ENCODE data around the gene NT5DC2. TPM values are rescaled to one million over a fixed set of nuclear protein-coding genes. Genes with fewer than 3 reads are reported as not detected.
A peak's percentile ranks its signal among the peaks of the same experiment; 100 is the strongest.

NT5DC2 gene
- polyA plus RNA-seq (2013, experiment 1 of 2) = 171 TPM
- 169 TPM for polyA plus RNA-seq (2013, experiment 2 of 2)

- peak within 1 kb of the TSS; percentile 96 for H3K9ac ChIP-seq (ENCODE audit: low read length)
- no peak within 1 kb of the TSS for H4K5ac ChIP-seq (ENCODE audit: low read length)
- H2BK5ac ChIP-seq (ENCODE audit: low read length) = no peak within 1 kb of the TSS
- peak within 1 kb of the TSS; percentile 95 for H3K56ac ChIP-seq (ENCODE audit: low read length)
- peak within 1 kb of the TSS; percentile 96 for H3K23ac ChIP-seq (ENCODE audit: low read length)
- H2AK5ac ChIP-seq (ENCODE audit: low read length) = peak within 1 kb of the TSS; percentile 67
- H3K4me1 ChIP-seq (ENCODE audit: control insufficient read depth, low read depth, low read length) = peaks cover 16% of the 10 kb centered on the region
- peak; percentile 76 for DNase-seq
- H3K4me2 ChIP-seq (ENCODE audit: low read length) = peak within 1 kb of the TSS; percentile 88
- no peak within 1 kb of the TSS for H2BK15ac ChIP-seq (replicated peaks; ENCODE audit: low read depth)
- H3K27ac ChIP-seq (ENCODE audit: low read depth, low read length) = no peak within 1 kb of the TSS
- peaks cover 48% of the 10 kb centered on the region for H3K79me2 ChIP-seq (ENCODE audit: control insufficient read depth, insufficient read depth, low read length)
- H3K4me3 ChIP-seq (ENCODE audit: low read length) = peak within 1 kb of the TSS; percentile 84
- H3K18ac ChIP-seq (ENCODE audit: low read length) = peak within 1 kb of the TSS; percentile 80
- H3K27me3 ChIP-seq (ENCODE audit: insufficient read depth, low read length, poor library complexity) = no peaks in the 10 kb centered on the region
- H3K79me1 ChIP-seq (ENCODE audit: low read length) = peaks cover 40% of the 10 kb centered on the region
- H3K36me3 ChIP-seq (ENCODE audit: control insufficient read depth, insufficient read depth, low read length) = peaks cover 4% of the 10 kb centered on the region
- H3K4ac ChIP-seq (ENCODE audit: low read depth, low read length) = peak within 1 kb of the TSS; percentile 96
- H4K8ac ChIP-seq (ENCODE audit: low read depth, low read length) = no peak within 1 kb of the TSS
- WGBS (ENCODE audit: extremely low coverage, insufficient coverage, low lambda C conversion rate) = no CpG with 5 or more reads among the region's 91 CpGs
- H2BK120ac ChIP-seq (ENCODE audit: low read depth, low read length) = no peak within 1 kb of the TSS
Observed at GRCh38 chr3:52533623-52534280, at the start of gene NT5DC2. Gene NT5DC2 (minus strand): TSS chr3:52533857. CDS start chr3:52533737, 120 bp downstream.

- WGBS (ENCODE audit: extremely low coverage, insufficient coverage, low lambda C conversion rate) = no CpG with 5 or more reads among the region's 6 CpGs
- H3K27me3 ChIP-seq (ENCODE audit: insufficient read depth, low read length, poor library complexity) = no peaks in the 10 kb centered on the region
Observed at GRCh38 chr3:52574056-52574965, 40.7 kb upstream of the NT5DC2 start.

GRCh38 chr3:52572221-52572620 lies 38.6 kb upstream of the NT5DC2 start:
- Histone ChIP-seq H3K4me3 (ENCODE audit: low read length) (no peak overlapping the region), H3K4ac (ENCODE audit: low read depth, low read length) (no peak overlapping the region), H2AK5ac (ENCODE audit: low read length) (no peak overlapping the region), H3K27me3 (ENCODE audit: insufficient read depth, low read length, poor library complexity) (no peaks in the 10 kb centered on the region), H3K79me1 (ENCODE audit: low read length) (no peaks in the 10 kb centered on the region), H3K79me2 (ENCODE audit: control insufficient read depth, insufficient read depth, low read length) (no peaks in the 10 kb centered on the region), H3K36me3 (ENCODE audit: control insufficient read depth, insufficient read depth, low read length) (peaks cover 1% of the 10 kb centered on the region), H4K5ac (ENCODE audit: low read length) (no peak overlapping the region), H3K23ac (ENCODE audit: low read length) (no peak overlapping the region), H3K4me1 (ENCODE audit: control insufficient read depth, low read depth, low read length) (no peaks in the 10 kb centered on the region), H2BK15ac (replicated peaks; ENCODE audit: low read depth) (no peak overlapping the region), H3K18ac (ENCODE audit: low read length) (no peak overlapping the region), H2BK120ac (ENCODE audit: low read depth, low read length) (no peak overlapping the region), H3K9ac (ENCODE audit: low read length) (no peak overlapping the region), H3K4me2 (ENCODE audit: low read length) (no peak overlapping the region), H2BK5ac (ENCODE audit: low read length) (no peak overlapping the region), H3K27ac (ENCODE audit: low read depth, low read length) (no peak overlapping the region), H3K56ac (ENCODE audit: low read length) (no peak overlapping the region), H4K8ac (ENCODE audit: low read depth, low read length) (no peak overlapping the region)
- no CpG with 5 or more reads among the region's 6 CpGs for WGBS (ENCODE audit: extremely low coverage, insufficient coverage, low lambda C conversion rate)
- no peak for DNase-seq

More at GRCh38 chr3:52574056-52574965, 40.7 kb upstream of the NT5DC2 start:
- H3K4me1 ChIP-seq (ENCODE audit: control insufficient read depth, low read depth, low read length) = no peaks in the 10 kb centered on the region
- H3K4ac ChIP-seq (ENCODE audit: low read depth, low read length) = no peak overlapping the region
- H3K56ac ChIP-seq (ENCODE audit: low read length) = no peak overlapping the region
- H4K5ac ChIP-seq (ENCODE audit: low read length) = no peak overlapping the region
- no peak overlapping the region for H2BK15ac ChIP-seq (replicated peaks; ENCODE audit: low read depth)
- H3K23ac ChIP-seq (ENCODE audit: low read length) = no peak overlapping the region
- no peak overlapping the region for H2AK5ac ChIP-seq (ENCODE audit: low read length)
- no peak overlapping the region for H3K18ac ChIP-seq (ENCODE audit: low read length)
- H2BK5ac ChIP-seq (ENCODE audit: low read length) = no peak overlapping the region
- H3K4me3 ChIP-seq (ENCODE audit: low read length) = no peak overlapping the region
- no peak overlapping the region for H4K8ac ChIP-seq (ENCODE audit: low read depth, low read length)
- no peaks in the 10 kb centered on the region for H3K79me1 ChIP-seq (ENCODE audit: low read length)
- H3K79me2 ChIP-seq (ENCODE audit: control insufficient read depth, insufficient read depth, low read length) = no peaks in the 10 kb centered on the region
- DNase-seq = no peak
- no peak overlapping the region for H2BK120ac ChIP-seq (ENCODE audit: low read depth, low read length)
- no peak overlapping the region for H3K9ac ChIP-seq (ENCODE audit: low read length)
- H3K4me2 ChIP-seq (ENCODE audit: low read length) = no peak overlapping the region
- peaks cover 5% of the 10 kb centered on the region for H3K36me3 ChIP-seq (ENCODE audit: control insufficient read depth, insufficient read depth, low read length)
- H3K27ac ChIP-seq (ENCODE audit: low read depth, low read length) = no peak overlapping the region

GRCh38 chr3:52570076-52570475 lies 36.4 kb upstream of the NT5DC2 start:
- no peaks in the 10 kb centered on the region for H3K79me2 ChIP-seq (ENCODE audit: control insufficient read depth, insufficient read depth, low read length)
- H3K4me2 ChIP-seq (ENCODE audit: low read length) = no peak overlapping the region
- no peak overlapping the region for H3K18ac ChIP-seq (ENCODE audit: low read length)
- no peak overlapping the region for H3K4ac ChIP-seq (ENCODE audit: low read depth, low read length)
- H3K56ac ChIP-seq (ENCODE audit: low read length) = no peak overlapping the region
- no peaks in the 10 kb centered on the region for H3K79me1 ChIP-seq (ENCODE audit: low read length)
- H2BK120ac ChIP-seq (ENCODE audit: low read depth, low read length) = no peak overlapping the region
- no peaks in the 10 kb centered on the region for H3K4me1 ChIP-seq (ENCODE audit: control insufficient read depth, low read depth, low read length)
- H4K8ac ChIP-seq (ENCODE audit: low read depth, low read length) = no peak overlapping the region
- H3K9ac ChIP-seq (ENCODE audit: low read length) = no peak overlapping the region
- H3K27ac ChIP-seq (ENCODE audit: low read depth, low read length) = no peak overlapping the region
- H3K23ac ChIP-seq (ENCODE audit: low read length) = no peak overlapping the region
- H2AK5ac ChIP-seq (ENCODE audit: low read length) = no peak overlapping the region
- H3K36me3 ChIP-seq (ENCODE audit: control insufficient read depth, insufficient read depth, low read length) = peaks cover 1% of the 10 kb centered on the region
- WGBS (ENCODE audit: extremely low coverage, insufficient coverage, low lambda C conversion rate) = no CpG with 5 or more reads among the region's 4 CpGs
- H2BK15ac ChIP-seq (replicated peaks; ENCODE audit: low read depth) = no peak overlapping the region
- no peak overlapping the region for H4K5ac ChIP-seq (ENCODE audit: low read length)
- no peak overlapping the region for H2BK5ac ChIP-seq (ENCODE audit: low read length)
- no peak overlapping the region for H3K4me3 ChIP-seq (ENCODE audit: low read length)
- no peak for DNase-seq
- no peaks in the 10 kb centered on the region for H3K27me3 ChIP-seq (ENCODE audit: insufficient read depth, low read length, poor library complexity)

GRCh38 chr3:52568069-52568468 lies 34.4 kb upstream of the NT5DC2 start:
- DNase-seq = no peak
- no peak overlapping the region for H2BK15ac ChIP-seq (replicated peaks; ENCODE audit: low read depth)
- H3K56ac ChIP-seq (ENCODE audit: low read length) = no peak overlapping the region
- H3K4me1 ChIP-seq (ENCODE audit: control insufficient read depth, low read depth, low read length) = no peaks in the 10 kb centered on the region
- H3K27me3 ChIP-seq (ENCODE audit: insufficient read depth, low read length, poor library complexity) = no peaks in the 10 kb centered on the region
- no peak overlapping the region for H3K23ac ChIP-seq (ENCODE audit: low read length)
- H2BK5ac ChIP-seq (ENCODE audit: low read length) = no peak overlapping the region
- no peak overlapping the region for H2BK120ac ChIP-seq (ENCODE audit: low read depth, low read length)
- no peak overlapping the region for H4K8ac ChIP-seq (ENCODE audit: low read depth, low read length)
- WGBS (ENCODE audit: extremely low coverage, insufficient coverage, low lambda C conversion rate) = no CpG with 5 or more reads among the region's 2 CpGs
- no peak overlapping the region for H3K18ac ChIP-seq (ENCODE audit: low read length)
- H3K4me3 ChIP-seq (ENCODE audit: low read length) = no peak overlapping the region
- peaks cover 3% of the 10 kb centered on the region for H3K36me3 ChIP-seq (ENCODE audit: control insufficient read depth, insufficient read depth, low read length)
- H3K79me2 ChIP-seq (ENCODE audit: control insufficient read depth, insufficient read depth, low read length) = no peaks in the 10 kb centered on the region
- no peak overlapping the region for H3K4me2 ChIP-seq (ENCODE audit: low read length)
- H3K4ac ChIP-seq (ENCODE audit: low read depth, low read length) = no peak overlapping the region
- H3K79me1 ChIP-seq (ENCODE audit: low read length) = no peaks in the 10 kb centered on the region
- no peak overlapping the region for H2AK5ac ChIP-seq (ENCODE audit: low read length)
- H4K5ac ChIP-seq (ENCODE audit: low read length) = no peak overlapping the region
- H3K27ac ChIP-seq (ENCODE audit: low read depth, low read length) = no peak overlapping the region
- H3K9ac ChIP-seq (ENCODE audit: low read length) = no peak overlapping the region
